GM23338 (cell line): Measurements from ENCODE around the gene HOXC12. TPM values are rescaled to one million over a fixed set of nuclear protein-coding genes. Genes with fewer than 3 reads are reported as not detected.
A peak's percentile ranks its signal among the peaks of the same experiment; 100 is the strongest.

ENCODE experiments used
- ATAC-seq: fragments of 200-7000 bp; cut with Tn5 transposase; 3 replicates; pipeline ENCODE4 v1.9.1; 2020
- DNase-seq: peaks from one replicate; pipeline ENCODE4 v3.0.0-alpha.2; 2015; ENCODE audit warnings: low spot score
- H2AFZ ChIP-seq: fragments of 200-600 bp; sonication (generic); 2 replicates; pipeline ENCODE4 v1.8.0; 2016; ENCODE audit warnings: antibody characterized with exemption, mild to moderate bottlenecking, moderate library complexity
- H3F3A ChIP-seq: fragments of 200-600 bp; sonication (generic); replicated peaks from 2 replicates; pipeline ENCODE4 v1.8.0; 2017; ENCODE audit warnings: antibody characterized with exemption, mixed run types, low read depth
- H3K27ac ChIP-seq: fragments of 200-600 bp; sonication (generic); 2 replicates; pipeline ENCODE4 v1.6.1; 2016; ENCODE audit warnings: low read depth
- H3K27me3 ChIP-seq: fragments of 200-600 bp; sonication (generic); 2 replicates; pipeline ENCODE4 v1.8.0; 2016; ENCODE audit warnings: mild to moderate bottlenecking, mixed run types, moderate library complexity; ENCODE audit not compliant: insufficient read depth
- H3K36me3 ChIP-seq: fragments of 200-600 bp; sonication (generic); 2 replicates; pipeline ENCODE4 v1.8.0; 2016; ENCODE audit warnings: mild to moderate bottlenecking; ENCODE audit not compliant: insufficient read depth
- H3K4me1 ChIP-seq: fragments of 200-600 bp; sonication (generic); 2 replicates; pipeline ENCODE4 v1.8.0; 2016; ENCODE audit warnings: mild to moderate bottlenecking, moderate library complexity; ENCODE audit not compliant: insufficient read depth
- H3K4me2 ChIP-seq: fragments of 200-600 bp; sonication (generic); 2 replicates; pipeline ENCODE4 v1.7.1; 2017; ENCODE audit warnings: mixed run types
- H3K4me3 ChIP-seq: fragments of 200-600 bp; sonication (generic); 2 replicates; pipeline ENCODE4 v1.6.1; 2016; ENCODE audit warnings: mixed run types
- H3K79me2 ChIP-seq: fragments of 200-600 bp; sonication (generic); replicated peaks from 2 replicates; pipeline ENCODE4 v1.8.0; 2017; ENCODE audit warnings: mild to moderate bottlenecking; ENCODE audit not compliant: insufficient read depth
- H3K9me2 ChIP-seq: fragments of 200-600 bp; sonication (generic); 2 replicates; pipeline ENCODE4 v1.8.0; 2017; ENCODE audit not compliant: insufficient read depth
- H4K20me1 ChIP-seq: fragments of 200-600 bp; sonication (generic); replicated peaks from 2 replicates; pipeline ENCODE4 v1.8.0; 2017; ENCODE audit warnings: mild to moderate bottlenecking; ENCODE audit not compliant: insufficient read depth
- H3K27ac Mint-ChIP-seq: 2 replicates; pipeline ENCODE4 v1.8.0; 2020; ENCODE audit warnings: inconsistent platforms, mild to moderate bottlenecking, moderate library complexity, mixed read lengths
- H3K27me3 Mint-ChIP-seq: 3 replicates; pipeline ENCODE4 v1.8.0; 2022; ENCODE audit warnings: low read depth, mild to moderate bottlenecking, moderate library complexity, mixed read lengths, inconsistent platforms; ENCODE audit not compliant: insufficient read depth, poor library complexity
- H3K36me3 Mint-ChIP-seq: 3 replicates; pipeline ENCODE4 v1.8.0; 2021; ENCODE audit warnings: low read depth, mild to moderate bottlenecking, inconsistent platforms, moderate library complexity, mixed read lengths
- H3K4me1 Mint-ChIP-seq: 3 replicates; pipeline ENCODE4 v1.8.0; 2020; ENCODE audit warnings: mild to moderate bottlenecking, inconsistent platforms, mixed read lengths
- H3K4me3 Mint-ChIP-seq: 3 replicates; pipeline ENCODE4 v1.8.0; 2021; ENCODE audit warnings: moderate library complexity, mild to moderate bottlenecking, inconsistent platforms, mixed read lengths
- H3K9me3 Mint-ChIP-seq: 3 replicates; pipeline ENCODE4 v1.8.0; 2020; ENCODE audit warnings: moderate library complexity, mild to moderate bottlenecking, inconsistent platforms, mixed read lengths
- EZH2 ChIP-seq: fragments of 200-600 bp; sonication (generic); IDR thresholded peaks from one replicate; pipeline ENCODE4 v1.8.0; 2017; ENCODE audit warnings: antibody characterized with exemption, mild to moderate bottlenecking, low read depth; ENCODE audit not compliant: unreplicated experiment
- EZH2phosphoT487 ChIP-seq: fragments of 200-600 bp; sonication (generic); IDR thresholded peaks from one replicate; pipeline ENCODE4 v1.8.1; 2018; ENCODE audit warnings: antibody characterized with exemption; ENCODE audit not compliant: unreplicated experiment
- NANOG ChIP-seq: IDR thresholded peaks from 2 replicates; pipeline ENCODE4 v1.6.1; 2016; ENCODE audit warnings: antibody characterized with exemption, borderline replicate concordance
- POLR2AphosphoS5 ChIP-seq: IDR thresholded peaks from 2 replicates; pipeline ENCODE4 v1.6.1; 2016; ENCODE audit warnings: antibody characterized with exemption, low read depth
- ZNF331 ChIP-seq: fragments of 250-450 bp; sonication (Bioruptor Pico); IDR thresholded peaks from 2 replicates; pipeline ENCODE4 v1.5.0; 2020; ENCODE audit warnings: low read depth, mild to moderate bottlenecking, moderate library complexity
- ZNF462 ChIP-seq: fragments of 250-450 bp; sonication (Bioruptor Pico); IDR thresholded peaks from 2 replicates; pipeline ENCODE4 v1.5.0; 2020; ENCODE audit warnings: mild to moderate bottlenecking, moderate library complexity
- polyA plus RNA-seq: library from polyadenylated mRNA; unstranded; fragments of >200 nt; fragmentation: Nextera tagmentation; extraction: Ambion mirVana; gene quantifications from 2 replicates; pipeline ENCODE4 v1.2.1, GENCODE V29; 2016
- total RNA-seq: library from RNA; depleted of rRNA; stranded (reverse); fragments of >200 nt; shearing (Covaris generic); gene quantifications from 2 replicates; pipeline ENCODE4 v1.2.3, GENCODE V29; 2014

Gene HOXC12
- total and polyA plus RNA-seq, 2 experiments from 2014 or later = not detected

GRCh38 chr12:53990311-53991076 lies 35.8 kb downstream of the HOXC12 start:
- no peak overlapping the region for H2AFZ ChIP-seq
- H3K9me2 ChIP-seq = no peaks in the 10 kb centered on the region
- Mint-ChIP-seq H3K4me1 (peaks cover 38% of the 10 kb centered on the region), H3K27me3 (peaks cover 100% of the 10 kb centered on the region), H3K4me3 (peak overlapping the region; percentile 1; the same call in 1 of the 3 replicates), H3K27ac (no peak overlapping the region), H3K36me3 (no peaks in the 10 kb centered on the region; the same call in 2 of the 3 replicates), H3K9me3 (peaks cover 5% of the 10 kb centered on the region; the same call in 2 of the 3 replicates)
- H3K27ac ChIP-seq = no peak overlapping the region
- H3F3A ChIP-seq = peaks cover 46% of the 10 kb centered on the region
- DNase-seq (peak; percentile 54), ATAC-seq (no peak)
- peaks cover 44% of the 10 kb centered on the region for H4K20me1 ChIP-seq
- TF ChIP-seq EZH2 (peak; percentile 84), ZNF331 (no peak), POLR2AphosphoS5 (no peak), NANOG (no peak), EZH2phosphoT487 (peak; percentile 55), ZNF462 (no peak)
- H3K27me3 ChIP-seq = peaks cover 100% of the 10 kb centered on the region
- H3K4me1 ChIP-seq = peaks cover 44% of the 10 kb centered on the region
- peak overlapping the region; percentile 26; the same call in 1 of the 2 replicates for H3K4me2 ChIP-seq
- H3K36me3 ChIP-seq = no peaks in the 10 kb centered on the region
- H3K79me2 ChIP-seq = no peaks in the 10 kb centered on the region
- H3K4me3 ChIP-seq = no peak overlapping the region
